H1 (cell line): Measurements from ENCODE around the gene FHIP2A. TPM values are rescaled to one million over a fixed set of nuclear protein-coding genes. Genes with fewer than 3 reads are reported as not detected.
"Not testable (repeated sequence)": the region's sequence is repeated elsewhere in the genome, so short reads cannot be mapped to it uniquely, and the experiment has no call there.

Experiments
- CTCF ChIA-PET: fragments of 300-600 bp; sonication (Branson Sonifier 250); formaldehyde crosslinking; loops from one replicate; lab custom pipeline; 2021; ENCODE audit not compliant: partially characterized antibody; lab: Charles Lee
- POLR2A ChIA-PET: fragments of 300-600 bp; sonication (Branson Sonifier 250); formaldehyde crosslinking; loops from one replicate; lab custom pipeline; 2021; ENCODE audit warnings: inconsistent platforms; ENCODE audit not compliant: partially characterized antibody; lab: Charles Lee
- DNase-seq, 2 experiments: peaks; one replicate each; pipeline versions ENCODE4 v3.0.0 to v3.0.0-alpha.2; 2010 to 2022; ENCODE audit warnings: low spot score in 2 of 2, low read depth in 1 of 2, mixed read lengths in 1 of 2
- FAIRE-seq: peaks from 2 replicates; lab custom pipeline; 2011; peaks lifted over from hg19 to GRCh38; lab: Jason Lieb, UNC
- H2AFZ ChIP-seq: 2 replicates; pipeline ENCODE4 v1.8.1; 2012; ENCODE audit warnings: low read length, inconsistent platforms
- H2AK5ac ChIP-seq: 2 replicates; pipeline ENCODE4 v1.6.1; 2013; ENCODE audit warnings: low read depth, low read length
- H2BK120ac ChIP-seq: replicated peaks from 2 replicates; pipeline ENCODE3; 2013; ENCODE audit warnings: low read depth, low read length, inconsistent platforms
- H2BK12ac ChIP-seq: 2 replicates; pipeline ENCODE4 v1.6.1; 2013; ENCODE audit warnings: low read depth, low read length
- H2BK15ac ChIP-seq: 2 replicates; pipeline ENCODE4 v1.6.1; 2013; ENCODE audit warnings: low read length
- H2BK20ac ChIP-seq: 2 replicates; pipeline ENCODE4 v1.6.1; 2013; ENCODE audit warnings: low read length
- H2BK5ac ChIP-seq: 2 replicates; pipeline ENCODE4 v1.6.1; 2013; ENCODE audit warnings: low read depth, low read length
- H3K14ac ChIP-seq: 2 replicates; pipeline ENCODE4 v1.6.1; 2013; ENCODE audit warnings: inconsistent platforms; ENCODE audit not compliant: insufficient read length
- H3K18ac ChIP-seq: 2 replicates; pipeline ENCODE4 v1.6.1; 2013; ENCODE audit warnings: low read length; ENCODE audit errors: extremely low read depth
- H3K23ac ChIP-seq: 2 replicates; pipeline ENCODE4 v1.6.1; 2013; ENCODE audit warnings: inconsistent platforms; ENCODE audit not compliant: insufficient read length
- H3K23me2 ChIP-seq: 2 replicates; pipeline ENCODE4 v1.6.1; 2013; ENCODE audit warnings: low read depth, low read length
- H3K27ac ChIP-seq: 2 replicates; pipeline ENCODE4 v1.6.1; 2011; ENCODE audit warnings: low read depth, low read length, inconsistent platforms
- H3K27me3 ChIP-seq, 4 experiments: replicated peaks in 1 of 4; 1 replicate in 1 of 4; 2 replicates in 3 of 4; pipeline versions ENCODE4 v1.6.1 to v1.8.1; 2011 to 2013; ENCODE audit warnings: low read length in 3 of 4, mild to moderate bottlenecking in 3 of 4, inconsistent platforms in 2 of 4, mixed read lengths in 2 of 4, moderate library complexity in 1 of 4; ENCODE audit not compliant: control insufficient read depth in 3 of 4, insufficient read depth in 3 of 4; ENCODE audit errors: extremely low read depth in 1 of 4
- H3K36me3 ChIP-seq, 4 experiments: 2 replicates each; pipeline versions ENCODE4 v1.6.1 to v1.8.1; 2011 to 2013; ENCODE audit warnings: mild to moderate bottlenecking in 4 of 4, low read length in 3 of 4, moderate library complexity in 2 of 4, control low read depth in 1 of 4, inconsistent platforms in 1 of 4; ENCODE audit not compliant: insufficient read depth in 4 of 4, control insufficient read depth in 2 of 4
- H3K4ac ChIP-seq: replicated peaks from 2 replicates; pipeline ENCODE3; 2013; ENCODE audit warnings: low read length, low read depth, mixed read lengths, inconsistent platforms; ENCODE audit not compliant: insufficient read length
- H3K4me1 ChIP-seq, 4 experiments: replicated peaks in 1 of 4; 1 replicate in 1 of 4; 2 replicates in 3 of 4; pipeline versions ENCODE4 v1.6.1 to v1.8.1; 2011 to 2013; ENCODE audit warnings: low read length in 3 of 4, inconsistent platforms in 2 of 4, mixed read lengths in 1 of 4; ENCODE audit not compliant: insufficient read depth in 4 of 4, control insufficient read depth in 3 of 4
- H3K4me2 ChIP-seq, 2 experiments: 2 replicates each; pipeline versions ENCODE4 v1.6.1 to v1.8.1; 2011 to 2013; ENCODE audit warnings: low read depth in 2 of 2, low read length in 2 of 2, control low read depth in 1 of 2, inconsistent platforms in 1 of 2, mild to moderate bottlenecking in 1 of 2; ENCODE audit not compliant: insufficient read depth in 1 of 2
- H3K4me3 ChIP-seq, 4 experiments: fragments of 200-600, 300-600 bp in 1 of 4; sonication (generic), shearing (Covaris generic), sonication (Bioruptor Twin) in 1 of 4; 2 replicates each; pipeline versions ENCODE4 v1.5.1 to v1.8.1; 2011 to 2016; ENCODE audit warnings: low read length in 4 of 4, low read depth in 3 of 4, control low read depth in 2 of 4, inconsistent platforms in 2 of 4, mild to moderate bottlenecking in 2 of 4, mixed read lengths in 1 of 4, moderate library complexity in 1 of 4; ENCODE audit not compliant: insufficient read depth in 2 of 4; ENCODE audit errors: extremely low read depth in 1 of 4
- H3K56ac ChIP-seq: replicated peaks from 2 replicates; pipeline ENCODE3; 2013; ENCODE audit warnings: low read depth, mild to moderate bottlenecking, mixed read lengths, low read length, inconsistent platforms; ENCODE audit not compliant: insufficient read length
- H3K79me1 ChIP-seq: 2 replicates; pipeline ENCODE4 v1.6.1; 2013; ENCODE audit warnings: low read depth, low read length, control low read depth
- H3K79me2 ChIP-seq, 2 experiments: 2 replicates each; pipeline versions ENCODE4 v1.6.1 to v1.8.1; 2012 to 2013; ENCODE audit warnings: low read length in 2 of 2, mild to moderate bottlenecking in 2 of 2, inconsistent platforms in 1 of 2; ENCODE audit not compliant: insufficient read depth in 2 of 2, control insufficient read depth in 1 of 2
- H3K9ac ChIP-seq, 4 experiments: replicated peaks in 1 of 4; 1 replicate in 1 of 4; 2 replicates in 3 of 4; pipeline versions ENCODE4 v1.6.1 to v1.8.1; 2011 to 2013; ENCODE audit warnings: low read depth in 3 of 4, low read length in 3 of 4, control low read depth in 2 of 4, mild to moderate bottlenecking in 2 of 4, moderate library complexity in 2 of 4, inconsistent platforms in 1 of 4; ENCODE audit errors: extremely low read depth in 1 of 4
- H3K9me3 ChIP-seq, 2 experiments: 2 replicates each; pipeline versions ENCODE4 v1.6.1 to v1.8.1; 2012 to 2013; ENCODE audit warnings: mild to moderate bottlenecking in 2 of 2, moderate library complexity in 2 of 2, control low read depth in 1 of 2, inconsistent platforms in 1 of 2, low read depth in 1 of 2, low read length in 1 of 2, mixed read lengths in 1 of 2; ENCODE audit not compliant: insufficient read depth in 2 of 2
- H4K20me1 ChIP-seq, 2 experiments: replicated peaks in 1 of 2; 2 replicates each; pipeline versions ENCODE3 to v1.8.1; 2011 to 2013; ENCODE audit warnings: inconsistent platforms in 2 of 2, low read length in 2 of 2, mild to moderate bottlenecking in 1 of 2; ENCODE audit not compliant: insufficient read depth in 2 of 2, control insufficient read depth in 1 of 2
- H4K5ac ChIP-seq: 2 replicates; pipeline ENCODE4 v1.6.1; 2013; ENCODE audit warnings: low read length, low read depth, mixed read lengths, inconsistent platforms; ENCODE audit not compliant: insufficient read length
- H4K8ac ChIP-seq: 2 replicates; pipeline ENCODE4 v1.8.0; 2013; ENCODE audit warnings: mild to moderate bottlenecking, moderate library complexity, low read length, inconsistent platforms; ENCODE audit not compliant: insufficient read depth; ENCODE audit errors: extremely low read depth
- H4K91ac ChIP-seq: replicated peaks from 2 replicates; pipeline ENCODE3; 2013; ENCODE audit warnings: low read length, mixed read lengths, inconsistent platforms; ENCODE audit not compliant: insufficient read length
- CTCF ChIP-seq, 3 experiments: IDR thresholded peaks; 1 replicate in 2 of 3; 2 replicates in 1 of 3; pipeline versions ENCODE4 v1.5.1 to v1.6.1; 2011; ENCODE audit warnings: low read length in 3 of 3, mild to moderate bottlenecking in 3 of 3, inconsistent platforms in 2 of 3, low read depth in 1 of 3, moderate library complexity in 1 of 3; ENCODE audit not compliant: insufficient read depth in 1 of 3; ENCODE audit errors: control extremely low read depth in 1 of 3
- RAD21 ChIP-seq, 2 experiments: IDR thresholded peaks in 1 of 2; conservative IDR thresholded peaks in 1 of 2; 2 replicates each; pipeline ENCODE4 v1.6.1; 2011; ENCODE audit warnings: low read depth in 2 of 2, low read length in 2 of 2, improper control_type of control experiment in 1 of 2, inconsistent platforms in 1 of 2, mild to moderate bottlenecking in 1 of 2, moderate library complexity in 1 of 2
- WGBS, 2 experiments: shearing (Covaris generic) in 1 of 2; methylation state at CpG; one replicate each; pipeline versions ENCODE4 v1.1.6 to v1.1.7; 2013 to 2015; ENCODE audit warnings: low lambda C conversion rate in 2 of 2, mixed read lengths in 2 of 2, inconsistent platforms in 1 of 2, low coverage in 1 of 2, missing lambda C conversion rate in 1 of 2; ENCODE audit not compliant: insufficient replicate concordance in 2 of 2, insufficient coverage in 1 of 2, insufficient read length in 1 of 2; ENCODE audit errors: extremely low coverage in 1 of 2, missing lambda C conversion rate in 1 of 2; 5-methylcytosine and 5-hydroxymethylcytosine counted together
- polyA plus RNA-seq, 7 experiments: library from polyadenylated mRNA; depleted of rRNA in 3 of 7; stranded (reverse) in 5 of 7; unstranded in 2 of 7; fragments of >200 nt in 5 of 7; fragments of 200-250 nt in 2 of 7; gene quantifications; 1 replicate in 5 of 7; 2 replicates in 1 of 7; 4 replicates in 1 of 7; pipeline versions ENCODE4 v1.2.1 to v1.2.3, GENCODE V29; 2011 to 2013; ENCODE audit warnings: missing spikeins in 2 of 7, mixed read lengths in 2 of 7
- total RNA-seq: library from RNA; stranded (reverse); fragmentation: NEBNext Ultra II Directional; extraction: Animal tissue kit (Norgen Biotek cat#: 25700); gene quantifications from 2 replicates; pipeline ENCODE4 v1.2.1, GENCODE V29; 2021

The FHIP2A gene
- total and polyA plus RNA-seq, 2 of the 8 experiments (the other 6 are each of a cell fraction or from before 2014, with no cell fraction given), result 4.5 to 15.0 TPM

GRCh38 chr10:114786492-114786891 lies 35.1 kb upstream of the FHIP2A start:
- not testable (repeated sequence) for H3K23me2 ChIP-seq, H3K9me3 ChIP-seq, H3K27ac ChIP-seq, H3K4me2 ChIP-seq, H3K9ac ChIP-seq, H2BK120ac ChIP-seq, H2AK5ac ChIP-seq, H4K20me1 ChIP-seq, H3K79me2 ChIP-seq, H2BK12ac ChIP-seq, H3K36me3 ChIP-seq, H4K91ac ChIP-seq, H3K79me1 ChIP-seq, FAIRE-seq, H4K8ac ChIP-seq, H2BK20ac ChIP-seq, H2AFZ ChIP-seq, H3K14ac ChIP-seq, H3K18ac ChIP-seq, H2BK5ac ChIP-seq, H3K27me3 ChIP-seq, H3K4ac ChIP-seq, H2BK15ac ChIP-seq, H3K23ac ChIP-seq, DNase-seq, H4K5ac ChIP-seq, H3K56ac ChIP-seq, H3K4me3 ChIP-seq, H3K4me1 ChIP-seq
- WGBS, 2 experiments, result 83% methylated on average over 6 of the region's 9 CpGs; no CpG with 5 or more reads in 1 of the 2 experiments
- TF ChIP-seq CTCF (IDR thresholded peaks at IDR 0.05; ENCODE audit: control extremely low read depth in 1 of 3, insufficient read depth in 1 of 3, low read depth in 1 of 3, low read length in 3 of 3) (peak in 2 of 3 experiments; percentile 41 to 42; a peak in 2 of 4 replicates), RAD21 (IDR thresholded peaks at IDR 0.05 in 1 of 2, conservative IDR thresholded peaks at IDR 0.05 in 1 of 2; ENCODE audit: low read depth in 2 of 2, low read length in 2 of 2) (peak; percentile 38 to 51)
- ChIA-PET POLR2A (interaction anchor here (1.0 kb wide), 1 partner anchor 8 kb away, joined by 3 read pairs; no protein-coding TSS in a partner anchor), CTCF (interaction anchor here (0.6 to 1.9 kb wide), 26 partner anchors 8 to 1026 kb away, joined by 3 to 8 read pairs (median 4); no protein-coding TSS in a partner anchor)
